ENCODE data around the gene SUFU.
"Not testable (repeated sequence)": the region's sequence is repeated elsewhere in the genome, so short reads cannot be mapped to it uniquely, and the experiment has no call there.

Gene SUFU

GRCh38 chr10:102503264-102504178, at the start of gene SUFU:
SUFU (plus strand) TSS chr10:102503972; CDS start chr10:102504153, 181 bp downstream.
- in situ Hi-C loops (cut with MboI; ENCODE audit: low sequenced_read_pairs), result no loop called here

GRCh38 chr10:102454662-102455487, 48.9 kb upstream of the SUFU start:
- in situ Hi-C loops (cut with MboI; ENCODE audit: low sequenced_read_pairs), result not testable (repeated sequence)

- in situ Hi-C loops (cut with MboI; ENCODE audit: low sequenced_read_pairs), result no loop called here
Measured at GRCh38 chr10:102455893-102456471, 47.8 kb upstream of the SUFU start.

GRCh38 chr10:102457591-102458150, 46.1 kb upstream of the SUFU start:
- in situ Hi-C loops (cut with MboI; ENCODE audit: low sequenced_read_pairs), result no loop called here

GRCh38 chr10:102458656-102459055, 45.1 kb upstream of the SUFU start:
- in situ Hi-C loops (cut with MboI; ENCODE audit: low sequenced_read_pairs), result no loop called here

- in situ Hi-C loops (cut with MboI; ENCODE audit: low sequenced_read_pairs), result no loop called here
Measured at GRCh38 chr10:102460836-102461186, 43.0 kb upstream of the SUFU start.

GRCh38 chr10:102461187-102462054, 42.4 kb upstream of the SUFU start:
- in situ Hi-C loops (cut with MboI; ENCODE audit: low sequenced_read_pairs), result no loop called here

GRCh38 chr10:102462512-102463054, 41.2 kb upstream of the SUFU start:
- in situ Hi-C loops (cut with MboI; ENCODE audit: low sequenced_read_pairs), result no loop called here

- in situ Hi-C loops (cut with MboI; ENCODE audit: low sequenced_read_pairs), result no loop called here
Measured at GRCh38 chr10:102463983-102464382, 39.8 kb upstream of the SUFU start.

GRCh38 chr10:102465466-102465865, 38.3 kb upstream of the SUFU start:
- in situ Hi-C loops (cut with MboI; ENCODE audit: low sequenced_read_pairs), result no loop called here

- in situ Hi-C loops (cut with MboI; ENCODE audit: low sequenced_read_pairs), result no loop called here
Measured at GRCh38 chr10:102467318-102467717, 36.5 kb upstream of the SUFU start.

- in situ Hi-C loops (cut with MboI; ENCODE audit: low sequenced_read_pairs), result no loop called here
Measured at GRCh38 chr10:102467971-102468438, 35.8 kb upstream of the SUFU start.

GRCh38 chr10:102468683-102469082, 35.1 kb upstream of the SUFU start:
- in situ Hi-C loops (cut with MboI; ENCODE audit: low sequenced_read_pairs), result no loop called here

- in situ Hi-C loops (cut with MboI; ENCODE audit: low sequenced_read_pairs), result no loop called here
Measured at GRCh38 chr10:102470579-102471546, 32.9 kb upstream of the SUFU start.

GRCh38 chr10:102473445-102474331, 30.1 kb upstream of the SUFU start:
- in situ Hi-C loops (cut with MboI; ENCODE audit: low sequenced_read_pairs), result no loop called here

GRCh38 chr10:102475451-102476040, 28.2 kb upstream of the SUFU start:
- in situ Hi-C loops (cut with MboI; ENCODE audit: low sequenced_read_pairs), result no loop called here

GRCh38 chr10:102476466-102477141, 27.2 kb upstream of the SUFU start:
- in situ Hi-C loops (cut with MboI; ENCODE audit: low sequenced_read_pairs), result no loop called here

Measured in hTERT RPE-1 (cell line).